Measurements from ENCODE around the gene DDIAS.

- TF ChIP-seq MAX (IDR thresholded peaks at IDR 0.05; ENCODE audit: low read depth, low read length) (no peak), CTCF (IDR thresholded peaks at IDR 0.05; ENCODE audit: low read depth, low read length) (no peak), POLR2A (IDR thresholded peaks at IDR 0.05; ENCODE audit: extremely low read depth, insufficient read length) (no peak)
Observed at GRCh38 chr11:82974851-82975250, 73.3 kb downstream of the DDIAS start.
